OCI-LY1 (cell line): ENCODE data around the gene KLF17.
"Not testable (repeated sequence)": the region's sequence is repeated elsewhere in the genome, so short reads cannot be mapped to it uniquely, and the experiment has no call there.

ENCODE experiments used
- H2AFZ ChIP-seq: fragments of 200-600 bp; sonication (generic), shearing (Covaris generic); 2 replicates; pipeline ENCODE4 v1.6.0; 2014; ENCODE audit warnings: antibody characterized with exemption, mild to moderate bottlenecking, low read length
- H3F3A ChIP-seq: fragments of 200-600 bp; sonication (generic), shearing (Covaris generic); 2 replicates; pipeline ENCODE4 v1.6.0; 2014; ENCODE audit warnings: mild to moderate bottlenecking, antibody characterized with exemption, low read length, moderate library complexity; ENCODE audit not compliant: insufficient read depth
- H3K27ac ChIP-seq: fragments of 200-600 bp; sonication (generic); 2 replicates; pipeline ENCODE4 v1.5.1; 2014; ENCODE audit warnings: low read length, mixed run types, mild to moderate bottlenecking, low read depth; ENCODE audit not compliant: poor library complexity, severe bottlenecking
- H3K27me3 ChIP-seq: fragments of 200-600 bp; sonication (generic); 2 replicates; pipeline ENCODE4 v1.6.0; 2014; ENCODE audit warnings: antibody characterized with exemption, mild to moderate bottlenecking, low read length, moderate library complexity; ENCODE audit not compliant: insufficient read depth
- H3K36me3 ChIP-seq: fragments of 200-600 bp; sonication (generic); 2 replicates; pipeline ENCODE4 v1.6.1; 2014; ENCODE audit warnings: mild to moderate bottlenecking, antibody characterized with exemption, low read length, moderate library complexity, mixed read lengths; ENCODE audit not compliant: insufficient read depth
- H3K4me1 ChIP-seq: fragments of 200-600 bp; sonication (generic); 2 replicates; pipeline ENCODE4 v1.5.1; 2014; ENCODE audit warnings: mild to moderate bottlenecking, low read length, moderate library complexity; ENCODE audit not compliant: insufficient read depth, severe bottlenecking
- H3K4me2 ChIP-seq: fragments of 200-600 bp; sonication (generic), shearing (Covaris generic); 2 replicates; pipeline ENCODE4 v1.6.1; 2014; ENCODE audit warnings: low read length
- H3K4me3 ChIP-seq: fragments of 200-600 bp; sonication (generic); 2 replicates; pipeline ENCODE4 v1.5.1; 2014; ENCODE audit warnings: low read length, low read depth, mild to moderate bottlenecking, mixed read lengths; ENCODE audit not compliant: poor library complexity, severe bottlenecking
- H3K79me2 ChIP-seq: fragments of 200-600 bp; shearing (Covaris generic); 2 replicates; pipeline ENCODE4 v1.6.1; 2016; ENCODE audit warnings: mixed run types, low read length, mixed read lengths; ENCODE audit not compliant: insufficient read depth
- H3K9ac ChIP-seq: fragments of 200-600 bp; sonication (generic), shearing (Covaris generic); 2 replicates; pipeline ENCODE4 v1.6.1; 2014; ENCODE audit warnings: mild to moderate bottlenecking, low read length, mixed read lengths
- H3K9me2 ChIP-seq: fragments of 200-600 bp; sonication (generic), shearing (Covaris generic); 2 replicates; pipeline ENCODE4 v1.6.1; 2014; ENCODE audit warnings: low read depth, mild to moderate bottlenecking, low read length, mixed read lengths
- H3K9me3 ChIP-seq: fragments of 200-600 bp; shearing (Covaris generic); 2 replicates; pipeline ENCODE4 v1.6.1; 2014; ENCODE audit warnings: low read length, mixed read lengths
- H4K20me1 ChIP-seq: fragments of 200-600 bp; sonication (generic), shearing (Covaris generic); 2 replicates; pipeline ENCODE4 v1.6.0; 2016; ENCODE audit warnings: mild to moderate bottlenecking, low read length; ENCODE audit not compliant: insufficient read depth
- CTCF ChIP-seq: fragments of 200-600 bp; sonication (generic), shearing (Covaris generic); IDR thresholded peaks from 2 replicates; pipeline ENCODE4 v1.5.1; 2017; ENCODE audit warnings: mild to moderate bottlenecking, antibody characterized with exemption, low read length, moderate library complexity, mixed read lengths
- EZH2 ChIP-seq: fragments of 200-600 bp; sonication (generic), shearing (Covaris generic); IDR thresholded peaks from 2 replicates; pipeline ENCODE4 v1.8.0; 2017; ENCODE audit warnings: borderline replicate concordance, mixed run types, mild to moderate bottlenecking, antibody characterized with exemption, low read length, moderate library complexity, mixed read lengths

KLF17 gene

GRCh38 chr1:44134071-44134920 is 15.7 kb downstream of the KLF17 start:
- H2AFZ ChIP-seq, result no peak overlapping the region
- H3K36me3 ChIP-seq, result no peaks in the 10 kb centered on the region
- H3K4me3 ChIP-seq, result no peak overlapping the region
- no peak overlapping the region for H3K27ac ChIP-seq
- no peaks in the 10 kb centered on the region for H3K79me2 ChIP-seq
- no peaks in the 10 kb centered on the region for H4K20me1 ChIP-seq
- H3K9me2 ChIP-seq, result no peaks in the 10 kb centered on the region
- H3K9me3 ChIP-seq, result no peaks in the 10 kb centered on the region
- no peak overlapping the region for H3K9ac ChIP-seq
- H3F3A ChIP-seq, result no peaks in the 10 kb centered on the region
- H3K27me3 ChIP-seq, result no peaks in the 10 kb centered on the region
- no peak overlapping the region for H3K4me2 ChIP-seq
- no peaks in the 10 kb centered on the region for H3K4me1 ChIP-seq
- TF ChIP-seq CTCF (no peak), EZH2 (no peak)

GRCh38 chr1:44135886-44136285 is 17.3 kb downstream of the KLF17 start:
- H3K9me2 ChIP-seq, result no peaks in the 10 kb centered on the region
- H3K79me2 ChIP-seq, result no peaks in the 10 kb centered on the region
- no peaks in the 10 kb centered on the region for H3F3A ChIP-seq
- no peaks in the 10 kb centered on the region for H3K9me3 ChIP-seq
- H3K36me3 ChIP-seq, result no peaks in the 10 kb centered on the region
- no peak overlapping the region for H3K4me2 ChIP-seq
- no peak overlapping the region for H3K4me3 ChIP-seq
- no peaks in the 10 kb centered on the region for H3K27me3 ChIP-seq
- H3K9ac ChIP-seq, result no peak overlapping the region
- H4K20me1 ChIP-seq, result no peaks in the 10 kb centered on the region
- H3K27ac ChIP-seq, result no peak overlapping the region
- no peaks in the 10 kb centered on the region for H3K4me1 ChIP-seq
- TF ChIP-seq CTCF (no peak), EZH2 (no peak)
- H2AFZ ChIP-seq, result no peak overlapping the region

GRCh38 chr1:44138239-44138638 is 19.6 kb downstream of the KLF17 start:
- Histone ChIP-seq H3K36me3 (no peaks in the 10 kb centered on the region), H3K4me3 (no peak overlapping the region)

GRCh38 chr1:44139565-44139964 is 20.9 kb downstream of the KLF17 start:
- H3K36me3 ChIP-seq, H3K9me2 ChIP-seq, H3K27me3 ChIP-seq, H3K79me2 ChIP-seq, H3K4me2 ChIP-seq, H3K4me3 ChIP-seq, H3K27ac ChIP-seq, H2AFZ ChIP-seq, H3K9ac ChIP-seq, H4K20me1 ChIP-seq, H3K9me3 ChIP-seq, H3F3A ChIP-seq, H3K4me1 ChIP-seq: not testable (repeated sequence)

More at GRCh38 chr1:44138239-44138638, 19.6 kb downstream of the KLF17 start:
- Histone ChIP-seq H3F3A (no peaks in the 10 kb centered on the region), H3K79me2 (no peaks in the 10 kb centered on the region), H3K4me2 (no peak overlapping the region), H3K9me2 (no peaks in the 10 kb centered on the region), H3K9me3 (no peaks in the 10 kb centered on the region), H3K27me3 (no peaks in the 10 kb centered on the region), H3K4me1 (no peaks in the 10 kb centered on the region), H3K9ac (no peak overlapping the region), H4K20me1 (no peaks in the 10 kb centered on the region), H3K27ac (no peak overlapping the region), H2AFZ (no peak overlapping the region)
- TF ChIP-seq EZH2 (no peak), CTCF (no peak)
